Measurements from ENCODE around the gene SH2D2A.
"Not testable (repeated sequence)": the region's sequence is repeated elsewhere in the genome, so short reads cannot be mapped to it uniquely, and the experiment has no call there.

The SH2D2A gene

DNA sequence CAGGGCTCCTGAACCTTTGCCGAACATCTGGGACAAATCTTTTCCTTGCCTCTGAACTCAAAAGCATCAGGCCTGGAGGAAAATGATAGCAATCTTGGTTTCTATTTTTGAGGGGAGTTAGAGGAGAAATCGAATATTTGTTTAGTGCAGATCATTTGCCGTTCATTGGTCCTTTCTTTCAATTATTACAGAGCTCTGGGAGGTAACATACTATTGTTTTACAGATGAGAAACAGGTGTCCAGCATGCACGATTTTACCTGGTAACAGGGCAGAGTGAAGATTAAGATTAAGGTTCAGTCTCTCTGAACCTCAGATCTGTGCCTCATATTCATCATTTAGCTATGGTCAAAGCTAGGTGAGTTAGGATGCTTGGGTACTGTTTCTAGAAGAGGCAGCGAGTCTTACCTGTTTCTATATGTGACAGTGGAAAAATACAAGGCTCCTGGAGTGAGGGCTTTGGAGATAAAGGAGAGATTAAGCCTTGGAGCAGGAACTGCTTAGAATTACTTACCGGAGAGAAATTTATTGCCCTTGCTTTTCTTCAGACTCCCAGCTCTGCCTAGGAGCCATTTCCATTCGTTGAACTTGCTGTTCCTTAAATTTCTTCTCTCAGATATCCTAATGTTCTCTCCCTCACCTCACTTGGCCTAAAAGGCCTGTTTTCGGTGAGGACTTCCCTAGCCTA is 47.9 kb downstream of the SH2D2A start:
- DNase-seq (ENCODE audit: low spot score), result no peak

DNA sequence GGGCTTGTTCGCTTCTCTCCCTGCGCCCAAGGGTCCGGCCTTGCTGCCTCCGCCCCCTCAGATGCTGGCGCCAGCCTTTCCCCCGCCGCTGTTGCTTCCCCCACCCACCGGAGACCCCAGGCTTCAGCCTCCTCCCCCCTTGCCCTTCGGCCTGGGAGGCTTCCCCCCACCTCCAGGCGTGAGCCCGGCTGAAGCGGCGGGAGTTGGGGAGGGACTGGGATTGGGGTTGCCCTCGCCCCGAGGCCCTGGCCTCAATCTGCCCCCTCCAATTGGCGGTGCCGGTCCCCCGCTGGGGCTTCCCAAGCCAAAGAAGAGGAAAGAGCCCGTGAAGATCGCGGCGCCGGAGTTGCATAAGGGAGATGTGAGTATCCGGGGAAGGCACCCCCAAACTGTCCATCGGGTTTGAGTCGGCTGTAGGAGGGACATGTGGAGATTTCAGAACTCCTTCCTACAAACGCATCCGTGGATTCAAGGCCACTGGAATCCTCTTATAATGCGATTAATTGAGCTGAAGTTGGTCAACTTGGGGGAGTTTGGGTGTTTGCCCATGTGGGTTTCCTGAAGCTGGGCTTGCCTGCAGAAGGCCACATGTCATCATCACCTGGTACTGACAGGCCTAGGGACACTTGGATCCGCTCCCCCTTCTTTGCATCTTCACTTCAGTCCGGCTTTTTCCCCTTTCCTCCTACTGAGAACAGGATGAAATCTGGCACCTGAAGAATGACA is 48.6 kb downstream of the SH2D2A start:
- no peak for DNase-seq (ENCODE audit: low spot score)

DNA sequence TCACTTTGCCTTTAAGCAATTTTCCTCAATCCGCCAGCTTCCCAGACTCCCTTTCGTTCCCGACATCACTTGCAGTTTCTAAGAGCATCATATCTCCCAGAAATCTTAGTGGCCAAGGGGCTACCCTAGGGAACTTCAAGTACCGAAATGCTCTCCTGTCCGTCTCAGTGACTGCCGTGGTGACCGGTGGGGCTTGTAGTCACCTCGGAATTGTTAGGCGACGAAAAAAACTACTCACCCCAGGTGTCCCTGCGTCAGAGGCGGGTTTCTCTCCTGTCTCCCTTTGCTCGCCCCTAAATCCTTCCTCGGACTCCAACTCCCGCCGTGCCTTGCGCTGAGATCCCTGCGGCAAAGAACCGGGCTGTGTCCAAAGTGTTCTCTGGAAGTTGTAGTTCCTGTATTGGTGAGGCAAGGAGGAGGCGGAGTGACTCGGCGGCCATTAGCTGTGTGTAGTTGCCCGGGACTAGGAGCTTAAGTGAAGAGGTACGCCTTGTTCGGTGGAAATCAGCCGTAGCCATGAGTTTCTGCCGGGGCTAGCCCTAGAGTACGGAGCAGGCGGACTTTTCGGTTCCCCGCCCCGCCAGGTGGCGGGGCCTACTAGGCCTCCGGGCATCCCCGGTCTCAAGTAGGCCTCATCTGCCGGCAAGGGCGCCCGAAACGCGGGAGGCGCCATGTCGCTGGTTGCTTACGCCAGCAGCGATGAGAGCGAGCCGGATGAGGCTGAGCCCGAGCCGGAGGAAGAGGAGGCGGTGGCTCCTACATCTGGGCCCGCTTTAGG is 49.4 kb downstream of the SH2D2A start, which contains the start of gene PRCC:
PRCC (plus strand) TSS at position 435 of the 778 bp plus-strand sequence; CDS start at position 672, 237 bp downstream.
- peak; percentile 99 for DNase-seq (ENCODE audit: low spot score)

DNA sequence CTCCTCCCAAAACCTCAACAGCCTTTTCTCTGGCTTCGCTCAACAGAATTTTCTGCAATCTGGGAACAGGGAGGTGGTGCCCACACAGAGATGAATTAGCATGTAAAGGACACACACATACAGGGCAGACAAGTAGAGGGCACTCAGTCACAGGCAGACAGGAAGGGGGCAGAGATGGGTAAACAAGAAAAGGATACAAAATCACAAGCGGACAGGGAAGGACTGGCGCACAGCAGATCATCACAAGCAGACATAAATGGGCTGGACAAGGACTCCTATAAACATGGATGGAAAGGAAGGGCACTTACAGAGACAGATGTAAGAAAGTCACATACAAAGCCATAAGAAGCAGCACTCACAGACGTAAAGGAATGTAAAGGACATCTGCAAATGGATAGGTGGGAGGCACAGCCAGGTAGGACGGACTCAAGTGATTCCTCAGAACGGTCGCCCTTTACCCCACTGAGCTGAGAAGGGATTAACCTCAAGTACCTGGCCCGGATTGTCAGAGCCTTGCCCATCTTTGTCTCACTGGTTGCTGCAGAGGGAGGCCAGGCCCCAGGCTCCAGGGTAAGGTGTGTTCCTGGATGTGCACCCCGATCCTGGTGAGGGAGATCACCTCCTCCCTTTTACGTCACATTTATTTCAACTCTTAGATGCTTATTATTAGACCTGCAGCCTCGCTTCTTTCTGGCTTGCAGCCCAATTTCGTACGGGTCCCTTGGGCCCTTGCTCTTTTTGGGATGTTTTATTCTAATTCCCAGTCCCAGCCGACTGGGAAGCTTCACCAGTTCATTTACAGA is 50.1 kb downstream of the SH2D2A start:
- no peak for DNase-seq (ENCODE audit: low spot score)

DNA sequence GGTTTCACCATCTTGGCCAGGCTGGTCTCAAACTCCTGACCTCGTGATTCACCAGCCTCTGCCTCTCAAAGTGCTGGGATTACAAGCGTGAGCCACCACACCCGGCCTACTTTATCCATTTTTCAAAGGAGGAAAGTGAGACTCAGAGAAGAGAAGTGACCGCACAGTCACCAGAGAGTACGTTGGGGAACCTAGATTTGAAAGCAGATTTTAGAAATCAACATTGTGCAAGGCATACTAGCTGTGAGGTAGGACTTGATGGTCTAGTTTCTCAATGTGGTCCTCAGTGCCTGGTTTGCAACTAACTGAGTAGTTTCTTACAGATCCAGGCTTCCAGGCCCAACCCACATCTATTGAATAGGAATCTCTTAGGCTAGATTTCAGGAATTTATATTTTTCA is 51.0 kb downstream of the SH2D2A start:
- no peak for DNase-seq (ENCODE audit: low spot score)

DNA sequence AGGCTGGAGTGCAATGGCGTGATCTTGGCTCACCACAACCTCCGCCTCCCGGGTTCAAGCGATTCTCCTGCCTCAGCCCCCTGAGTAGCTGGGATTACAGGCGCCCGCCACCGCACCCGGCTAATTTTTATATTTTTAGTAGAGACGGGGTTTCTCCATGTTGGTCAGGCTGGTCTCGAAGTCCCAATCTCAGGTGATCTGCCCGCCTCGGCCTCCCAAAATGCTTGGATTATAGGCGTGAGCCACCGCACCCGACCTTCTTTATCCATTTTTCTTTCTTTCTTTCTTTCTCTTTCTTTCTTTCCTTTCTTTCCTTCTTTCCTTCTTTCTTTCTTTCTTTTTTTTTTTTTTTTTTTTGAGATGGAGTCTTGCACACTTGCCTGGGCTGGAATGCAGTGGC is 51.5 kb downstream of the SH2D2A start:
- DNase-seq (ENCODE audit: low spot score), result not testable (repeated sequence)

DNA sequence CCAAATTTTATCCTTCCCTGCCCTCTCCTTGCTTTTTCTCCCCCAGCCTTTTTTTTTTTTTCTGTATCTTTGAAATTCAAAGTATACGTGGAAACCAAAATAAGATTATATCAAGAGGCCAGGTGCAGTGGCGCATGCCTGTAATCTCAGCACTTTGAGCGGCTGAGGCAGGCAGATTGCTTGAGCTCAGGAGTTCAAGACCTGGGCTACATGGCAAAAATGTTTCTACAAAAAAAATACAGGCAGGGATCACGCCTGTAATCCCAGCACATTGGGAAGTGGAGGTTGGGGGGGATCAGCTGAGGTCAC is 55.9 kb downstream of the SH2D2A start:
- DNase-seq (ENCODE audit: low spot score), result no peak

DNA sequence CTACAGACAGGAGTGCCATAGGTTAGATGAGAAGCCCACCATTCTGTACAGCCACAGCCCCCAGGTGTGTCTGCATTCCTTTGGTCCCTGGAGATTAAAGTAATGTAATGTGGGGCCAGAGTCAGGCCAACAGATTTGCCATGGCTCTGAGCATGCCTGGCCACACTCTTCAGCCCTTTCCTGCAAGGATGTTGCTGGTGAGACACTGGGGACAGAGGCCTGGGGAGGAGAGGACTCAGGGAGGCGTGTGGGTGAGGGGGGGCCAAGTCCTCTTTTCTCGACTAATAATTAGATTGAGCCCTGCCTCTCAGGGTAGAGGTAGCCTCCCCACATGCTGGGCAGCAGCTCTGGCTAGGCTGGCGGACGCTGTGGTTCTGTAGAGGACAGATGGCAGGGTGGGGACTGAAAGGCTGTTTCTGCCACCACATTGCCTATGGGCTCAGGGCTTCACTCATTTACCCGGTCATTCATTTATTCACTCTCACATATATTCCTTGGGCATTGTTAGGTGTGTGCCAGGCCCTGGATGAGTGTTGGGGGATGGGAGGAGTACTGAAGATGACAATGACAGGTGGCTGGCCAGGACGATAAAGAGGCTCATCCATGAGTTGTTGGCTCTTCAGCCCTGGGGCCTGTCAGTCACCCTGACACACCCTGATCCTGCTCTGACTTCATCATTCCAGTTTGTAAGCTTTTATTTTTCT is 56.4 kb downstream of the SH2D2A start:
- no peak for DNase-seq (ENCODE audit: low spot score)

DNA sequence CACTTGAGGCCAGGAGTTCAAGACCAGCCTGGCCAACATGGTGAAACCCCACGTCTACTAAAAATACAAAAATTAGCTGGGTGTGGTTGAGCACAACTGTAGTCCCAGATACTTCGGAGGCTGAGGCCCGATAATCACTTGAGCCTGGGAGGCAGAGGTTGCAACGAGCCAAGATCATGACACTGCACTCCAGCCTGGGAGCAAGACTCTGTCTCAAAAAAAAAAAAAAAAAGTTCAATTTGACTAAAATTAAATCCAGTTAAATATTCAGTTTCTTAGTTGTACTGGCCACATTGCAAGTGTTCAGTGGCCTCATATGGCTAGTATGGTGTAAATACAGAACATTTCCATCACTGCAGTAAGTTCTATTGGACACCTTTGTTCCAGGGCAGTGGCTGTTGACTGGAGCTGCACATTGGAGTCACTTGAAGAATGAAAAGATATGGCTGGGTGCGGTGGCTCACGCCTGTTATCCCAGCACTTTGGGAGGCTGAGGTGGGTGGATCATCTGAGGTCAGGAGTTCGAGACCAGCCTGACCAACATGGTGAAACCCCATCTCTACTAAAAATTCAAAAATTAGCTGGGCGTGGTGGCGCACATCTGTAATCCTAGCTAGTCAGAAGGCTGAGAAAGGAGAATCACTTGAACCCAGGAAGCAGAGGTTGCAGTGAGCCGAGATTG is 58.9 kb downstream of the SH2D2A start:
- not testable (repeated sequence) for DNase-seq (ENCODE audit: low spot score)

DNA sequence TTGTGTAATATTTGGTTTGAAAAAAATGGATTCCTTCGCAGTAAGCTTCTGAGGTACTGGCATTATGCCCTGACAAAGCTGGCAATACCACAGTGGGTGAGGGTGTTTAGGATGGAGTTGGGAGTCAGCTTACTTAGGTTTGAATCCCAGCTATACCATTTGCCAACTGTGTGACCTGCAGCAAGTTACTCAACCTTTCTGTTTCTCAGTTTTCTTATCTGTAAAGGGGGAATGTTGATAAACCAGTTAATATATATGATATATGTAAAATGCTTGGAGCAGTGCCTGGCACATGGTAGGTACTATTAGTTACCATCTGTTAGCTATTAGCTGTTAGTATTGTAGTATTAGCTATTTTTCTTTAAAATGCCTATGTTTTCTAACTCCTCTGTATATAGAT is 60.3 kb downstream of the SH2D2A start:
- no peak for DNase-seq (ENCODE audit: low spot score)

All from CD4-positive, alpha-beta T cell treated with Interleukin-6 at 100 ng/mL for 8 hours (primary cell).